Left renal cortex interstitium (tissue), 4 donors: ENCODE results near the gene TPGS1. TPM values are rescaled to one million over a fixed set of nuclear protein-coding genes. Genes with fewer than 3 reads are reported as not detected.

Experiments used
- DNase-seq, 4 donors: peaks; one replicate each; pipeline ENCODE4 v3.0.0-alpha.2; 2013; ENCODE audit warnings: low read depth in 4 of 4, low spot score in 2 of 4, missing footprints in 1 of 4
- polyA plus RNA-seq, 4 donors: library from polyadenylated mRNA; unstranded; fragments of 120-200 nt; gene quantifications; one replicate each; pipeline ENCODE4 v1.2.1, GENCODE V29; 2013; ENCODE audit not compliant: insufficient read length in 4 of 4

TPGS1 gene
- polyA plus RNA-seq, 4 donors, result 6.4 to 19.5 (median 14.0) TPM

- no peak for DNase-seq
Observed at GRCh38 chr19:567296-567900, 60.1 kb downstream of the TPGS1 start.

Other genes starting within 250 kb of the TPGS1 start
- 1 to 10 TPM; 2.1 to 4.2 (median 3.1) TPM for gene PLPP2, start 216.1 kb upstream of the TPGS1 start, polyA plus RNA-seq
- gene MIER2, start 162.7 kb upstream of the TPGS1 start, polyA plus RNA-seq, result 10 to 100 TPM; 24.0 to 36.6 (median 31.3) TPM
- gene C2CD4C, start 98.3 kb upstream of the TPGS1 start, polyA plus RNA-seq, result 1 to 10 TPM; 1.4 to 3.4 (median 2.9) TPM
- 10 to 100 TPM; 22.9 to 44.9 (median 38.6) TPM for gene SHC2, start 46.5 kb upstream of the TPGS1 start, polyA plus RNA-seq
- gene MADCAM1, start 11.0 kb upstream of the TPGS1 start, polyA plus RNA-seq, result 1 to 10 TPM; 3.2 to 6.6 (median 4.0) TPM
- gene CDC34, start 24.3 kb downstream of the TPGS1 start, polyA plus RNA-seq, result 10 to 100 TPM; 57.9 to 77.6 (median 66.3) TPM
- under 1 TPM; 0.25 to 0.48 (median 0.28) TPM for gene GZMM, start 36.6 kb downstream of the TPGS1 start, polyA plus RNA-seq
- 100 to 1,000 TPM; 392 to 568 (median 507) TPM for gene BSG, start 65.1 kb downstream of the TPGS1 start, polyA plus RNA-seq
- under 1 TPM; 0.27 to 0.58 (median 0.31) TPM for gene HCN2, start 82.4 kb downstream of the TPGS1 start, polyA plus RNA-seq
- gene POLRMT, start 126.0 kb downstream of the TPGS1 start, polyA plus RNA-seq, result 10 to 100 TPM; 55.8 to 68.1 (median 60.8) TPM
- gene FGF22, start 132.4 kb downstream of the TPGS1 start, polyA plus RNA-seq, result under 1 TPM; 0.27 to 0.96 (median 0.62) TPM
- gene RNF126, start 155.7 kb downstream of the TPGS1 start, polyA plus RNA-seq, result 10 to 100 TPM; 22.6 to 41.5 (median 30.7) TPM
- gene FSTL3, start 168.9 kb downstream of the TPGS1 start, polyA plus RNA-seq, result 10 to 100 TPM; 17.2 to 19.7 (median 19.4) TPM
- gene PRSS57, start 188.0 kb downstream of the TPGS1 start, polyA plus RNA-seq, result under 1 TPM; 0.13 to 0.48 (median 0.36) TPM
- 100 to 1,000 TPM in 3 of 4 donors, 10 to 100 TPM in 1; 77.2 to 115 (median 106) TPM for gene PALM, start 201.4 kb downstream of the TPGS1 start, polyA plus RNA-seq
- 10 to 100 TPM in 1 of 4 donors, 1 to 10 TPM in 3; 6.0 to 10.1 (median 9.4) TPM for gene MISP, start 243.6 kb downstream of the TPGS1 start, polyA plus RNA-seq